ENCODE measurements around the gene SNRNP70. TPM values are rescaled to one million over a fixed set of nuclear protein-coding genes. Genes with fewer than 3 reads are reported as not detected.
A peak's percentile ranks its signal among the peaks of the same experiment; 100 is the strongest.
"Not testable (repeated sequence)": the region's sequence is repeated elsewhere in the genome, so short reads cannot be mapped to it uniquely, and the experiment has no call there.

Gene SNRNP70
- total RNA-seq, 1 experiment from 2014 or later = 325 TPM

- intact Hi-C loops (cut with micrococcal nuclease; ENCODE audit: unreplicated experiment) = no loop called here
- no TSS peak for BruUV-seq (replicated peaks)
- peak overlapping the region; percentile 60 for H3K27ac Mint-ChIP-seq (ENCODE audit: unreplicated experiment)
- H3K27me3 Mint-ChIP-seq (ENCODE audit: unreplicated experiment) = no peaks in the 10 kb centered on the region
- TF ChIP-seq CTCF (IDR thresholded peaks at IDR 0.05; ENCODE audit: unreplicated experiment) = no peak
- peaks cover 31% of the 10 kb centered on the region for H3K4me1 Mint-ChIP-seq (ENCODE audit: low read depth, unreplicated experiment)
- H3K9me3 Mint-ChIP-seq (ENCODE audit: low read depth, unreplicated experiment) = no peaks in the 10 kb centered on the region
- H3K36me3 Mint-ChIP-seq (ENCODE audit: insufficient read depth, unreplicated experiment) = peaks cover 13% of the 10 kb centered on the region
- DNase-seq = peak; percentile 89
- CTCF ChIA-PET = no interaction called here
- peak overlapping the region; percentile 3 for H3K4me3 Mint-ChIP-seq (ENCODE audit: low read depth, unreplicated experiment)
Observed at GRCh38 chr19:49042177-49042576, 43.1 kb upstream of the SNRNP70 start.

- CTCF ChIA-PET; DNase-seq; intact Hi-C loops (cut with micrococcal nuclease; ENCODE audit: unreplicated experiment); H3K27ac Mint-ChIP-seq (ENCODE audit: unreplicated experiment); H3K4me3 Mint-ChIP-seq (ENCODE audit: low read depth, unreplicated experiment); H3K27me3 Mint-ChIP-seq (ENCODE audit: unreplicated experiment); H3K9me3 Mint-ChIP-seq (ENCODE audit: low read depth, unreplicated experiment): not testable (repeated sequence)
- BruUV-seq (replicated peaks) = TSS peak; percentile 95
- H3K4me1 Mint-ChIP-seq (ENCODE audit: low read depth, unreplicated experiment) = peaks cover 31% of the 10 kb centered on the region
- H3K36me3 Mint-ChIP-seq (ENCODE audit: insufficient read depth, unreplicated experiment) = peaks cover 13% of the 10 kb centered on the region
Observed at GRCh38 chr19:49042666-49043065, 42.6 kb upstream of the SNRNP70 start.

- H3K9me3 Mint-ChIP-seq (ENCODE audit: low read depth, unreplicated experiment); H3K27ac Mint-ChIP-seq (ENCODE audit: unreplicated experiment); H3K4me3 Mint-ChIP-seq (ENCODE audit: low read depth, unreplicated experiment); CTCF ChIA-PET; BruUV-seq (replicated peaks); DNase-seq; H3K27me3 Mint-ChIP-seq (ENCODE audit: unreplicated experiment); intact Hi-C loops (cut with micrococcal nuclease; ENCODE audit: unreplicated experiment): not testable (repeated sequence)
- H3K36me3 Mint-ChIP-seq (ENCODE audit: insufficient read depth, unreplicated experiment) = peaks cover 10% of the 10 kb centered on the region
- peaks cover 26% of the 10 kb centered on the region for H3K4me1 Mint-ChIP-seq (ENCODE audit: low read depth, unreplicated experiment)
Observed at GRCh38 chr19:49043548-49043947, 41.7 kb upstream of the SNRNP70 start, which contains the start of gene CGB5. Gene CGB5, plus strand, starts transcription at chr19:49043848. Its CDS starts 362 bp downstream, at chr19:49044210.

DNA sequence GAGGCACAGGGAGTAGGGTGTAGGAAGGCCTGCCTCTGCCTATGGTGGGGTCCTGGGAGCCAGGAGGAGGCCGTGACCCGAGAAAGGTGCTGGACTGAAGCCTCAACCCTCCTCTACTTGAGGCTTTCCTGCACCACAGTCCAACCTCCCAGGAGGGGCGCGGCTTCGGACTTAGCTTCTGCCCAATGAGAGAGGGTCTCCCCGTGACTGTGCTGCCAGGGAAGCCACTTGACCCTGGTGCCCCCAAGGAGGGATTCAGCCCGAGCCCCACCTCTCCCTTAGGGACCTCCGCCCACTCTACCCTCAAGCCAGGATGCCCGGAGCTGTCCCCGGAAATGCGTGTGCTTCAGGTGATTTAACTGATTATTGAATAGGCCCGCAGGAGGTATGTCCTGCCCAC, 36.2 kb upstream of the SNRNP70 start, which contains the start of gene CGB8:
CGB8 (minus strand) TSS at position 101 of the 400 bp plus-strand sequence. CDS start 372 bp downstream, outside the sequence.
- DNase-seq; H3K4me3 Mint-ChIP-seq (ENCODE audit: low read depth, unreplicated experiment); H3K36me3 Mint-ChIP-seq (ENCODE audit: insufficient read depth, unreplicated experiment); intact Hi-C loops (cut with micrococcal nuclease; ENCODE audit: unreplicated experiment); H3K9me3 Mint-ChIP-seq (ENCODE audit: low read depth, unreplicated experiment); CTCF ChIA-PET; BruUV-seq (replicated peaks); H3K27me3 Mint-ChIP-seq (ENCODE audit: unreplicated experiment); H3K27ac Mint-ChIP-seq (ENCODE audit: unreplicated experiment): not testable (repeated sequence)
- peaks cover 16% of the 10 kb centered on the region for H3K4me1 Mint-ChIP-seq (ENCODE audit: low read depth, unreplicated experiment)

GRCh38 chr19:49049834-49050233, 35.4 kb upstream of the SNRNP70 start:
- TSS peak; percentile 96 for BruUV-seq (replicated peaks)
- CTCF ChIA-PET; H3K27me3 Mint-ChIP-seq (ENCODE audit: unreplicated experiment); H3K4me3 Mint-ChIP-seq (ENCODE audit: low read depth, unreplicated experiment); H3K27ac Mint-ChIP-seq (ENCODE audit: unreplicated experiment); DNase-seq; H3K36me3 Mint-ChIP-seq (ENCODE audit: insufficient read depth, unreplicated experiment); intact Hi-C loops (cut with micrococcal nuclease; ENCODE audit: unreplicated experiment); H3K9me3 Mint-ChIP-seq (ENCODE audit: low read depth, unreplicated experiment): not testable (repeated sequence)
- H3K4me1 Mint-ChIP-seq (ENCODE audit: low read depth, unreplicated experiment) = peaks cover 16% of the 10 kb centered on the region

DNA sequence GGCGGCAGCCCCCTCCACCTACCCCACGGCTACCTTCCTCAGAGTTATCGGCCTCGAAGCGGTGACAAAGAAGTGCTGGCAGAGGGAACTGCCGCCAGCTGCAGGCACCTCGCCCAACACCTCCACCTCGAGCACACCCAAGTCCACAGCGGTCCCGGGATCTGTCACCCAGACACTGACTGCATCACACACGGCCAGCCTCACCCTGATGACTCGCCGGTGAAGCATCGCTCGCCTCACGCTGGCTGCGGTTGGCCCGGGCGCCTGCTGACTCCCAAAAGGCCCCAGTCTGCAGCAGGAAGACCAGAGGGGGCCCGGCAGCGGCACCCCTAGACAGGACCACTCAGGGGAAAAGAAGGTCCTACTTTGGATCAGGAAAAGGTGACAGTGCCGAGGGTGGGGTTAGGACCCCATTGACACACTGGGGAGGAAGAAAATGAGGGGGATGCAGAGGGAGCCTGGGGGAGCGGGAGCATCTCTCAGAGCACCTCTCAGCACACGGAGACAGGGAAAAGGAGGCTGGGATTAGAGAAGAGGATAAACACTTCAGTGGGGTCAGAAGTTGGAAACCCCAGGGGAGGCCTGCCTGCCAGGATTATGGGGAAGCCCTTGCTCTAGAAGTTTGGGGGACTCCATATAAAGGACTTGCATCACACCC, 34.7 kb upstream of the SNRNP70 start:
- H3K9me3 Mint-ChIP-seq (ENCODE audit: low read depth, unreplicated experiment); BruUV-seq (replicated peaks); CTCF ChIA-PET; intact Hi-C loops (cut with micrococcal nuclease; ENCODE audit: unreplicated experiment); H3K27me3 Mint-ChIP-seq (ENCODE audit: unreplicated experiment); H3K36me3 Mint-ChIP-seq (ENCODE audit: insufficient read depth, unreplicated experiment): not testable (repeated sequence)
- Mint-ChIP-seq H3K4me1 (ENCODE audit: low read depth, unreplicated experiment) (peaks cover 16% of the 10 kb centered on the region), H3K4me3 (ENCODE audit: low read depth, unreplicated experiment) (peak overlapping the region; percentile 7), H3K27ac (ENCODE audit: unreplicated experiment) (peak overlapping the region; percentile 42)
- peak; percentile 78 for DNase-seq
